ES-I3 (cell line): ENCODE measurements around the gene TENM4.

Experiments used
- H3K36me3 ChIP-seq: 2 replicates; pipeline ENCODE4 v1.6.1; 2013; ENCODE audit warnings: mild to moderate bottlenecking, low read length, control low read depth, moderate library complexity; ENCODE audit not compliant: insufficient read depth
- H3K4me1 ChIP-seq: 2 replicates; pipeline ENCODE4 v1.6.1; 2013; ENCODE audit warnings: mild to moderate bottlenecking, control low read depth, low read length; ENCODE audit not compliant: insufficient read depth
- H3K9ac ChIP-seq: 2 replicates; pipeline ENCODE4 v1.6.1; 2013; ENCODE audit warnings: low read depth, mild to moderate bottlenecking, low read length, moderate library complexity
- H3K9me3 ChIP-seq: 2 replicates; pipeline ENCODE4 v1.6.1; 2013; ENCODE audit warnings: mild to moderate bottlenecking, low read length, moderate library complexity; ENCODE audit not compliant: control insufficient read depth, insufficient read depth

TENM4 gene

GRCh38 chr11:79325851-79326250, 115.0 kb downstream of the TENM4 start:
- H3K9ac ChIP-seq, result no peak overlapping the region
- H3K9me3 ChIP-seq, result no peaks in the 10 kb centered on the region
- peaks cover 5% of the 10 kb centered on the region; the same call in 1 of the 2 replicates for H3K4me1 ChIP-seq
- H3K36me3 ChIP-seq, result no peaks in the 10 kb centered on the region

- Histone ChIP-seq H3K4me1 (no peaks in the 10 kb centered on the region), H3K36me3 (no peaks in the 10 kb centered on the region), H3K9ac (no peak overlapping the region), H3K9me3 (no peaks in the 10 kb centered on the region)
These were observed 119.6 kb downstream of the TENM4 start for GRCh38 chr11:79321263-79321662.

- H3K36me3 ChIP-seq, result no peaks in the 10 kb centered on the region
- H3K9ac ChIP-seq, result no peak overlapping the region
- no peaks in the 10 kb centered on the region for H3K4me1 ChIP-seq
- H3K9me3 ChIP-seq, result no peaks in the 10 kb centered on the region
These were observed 125.7 kb downstream of the TENM4 start for GRCh38 chr11:79314906-79315689.

- no peaks in the 10 kb centered on the region for H3K36me3 ChIP-seq
- H3K9me3 ChIP-seq, result no peaks in the 10 kb centered on the region
- H3K4me1 ChIP-seq, result no peaks in the 10 kb centered on the region
- H3K9ac ChIP-seq, result no peak overlapping the region
These were observed 127.3 kb downstream of the TENM4 start for GRCh38 chr11:79313530-79313913.

- H3K36me3 ChIP-seq, result no peaks in the 10 kb centered on the region
- H3K4me1 ChIP-seq, result no peaks in the 10 kb centered on the region
- H3K9me3 ChIP-seq, result no peaks in the 10 kb centered on the region
These were observed 128.0 kb downstream of the TENM4 start for GRCh38 chr11:79312617-79313529.

GRCh38 chr11:79311461-79311860, 129.4 kb downstream of the TENM4 start:
- Histone ChIP-seq H3K4me1 (no peaks in the 10 kb centered on the region), H3K36me3 (no peaks in the 10 kb centered on the region), H3K9me3 (no peaks in the 10 kb centered on the region), H3K9ac (no peak overlapping the region)

More at GRCh38 chr11:79312617-79313529, 128.0 kb downstream of the TENM4 start:
- H3K9ac ChIP-seq, result no peak overlapping the region

- H3K9me3 ChIP-seq, result no peaks in the 10 kb centered on the region
- H3K9ac ChIP-seq, result no peak overlapping the region
- H3K36me3 ChIP-seq, result no peaks in the 10 kb centered on the region
- 0 out of 2 replicates have a peak, but pooled peaks cover 6% of the 10 kb centered on the region for H3K4me1 ChIP-seq
These were observed 131.4 kb downstream of the TENM4 start for GRCh38 chr11:79309407-79309806.

- no peaks in the 10 kb centered on the region for H3K36me3 ChIP-seq
- H3K4me1 ChIP-seq, result 0 out of 2 replicates have a peak, but pooled peaks cover 6% of the 10 kb centered on the region
- H3K9ac ChIP-seq, result no peak overlapping the region
- H3K9me3 ChIP-seq, result no peaks in the 10 kb centered on the region
These were observed 132.4 kb downstream of the TENM4 start for GRCh38 chr11:79308429-79308828.

- no peaks in the 10 kb centered on the region for H3K9me3 ChIP-seq
- no peaks in the 10 kb centered on the region for H3K36me3 ChIP-seq
- no peak overlapping the region for H3K9ac ChIP-seq
- 0 out of 2 replicates have a peak, but pooled peaks cover 6% of the 10 kb centered on the region for H3K4me1 ChIP-seq
These were observed 136.1 kb downstream of the TENM4 start for GRCh38 chr11:79304599-79305212.

GRCh38 chr11:79296141-79296540, 144.7 kb downstream of the TENM4 start:
- H3K9me3 ChIP-seq, result no peaks in the 10 kb centered on the region

GRCh38 chr11:79294845-79295731, 145.7 kb downstream of the TENM4 start:
- Histone ChIP-seq H3K36me3 (no peaks in the 10 kb centered on the region), H3K9me3 (no peaks in the 10 kb centered on the region), H3K4me1 (peaks cover 10% of the 10 kb centered on the region), H3K9ac (no peak overlapping the region)

More at GRCh38 chr11:79296141-79296540, 144.7 kb downstream of the TENM4 start:
- Histone ChIP-seq H3K4me1 (peaks cover 10% of the 10 kb centered on the region), H3K36me3 (no peaks in the 10 kb centered on the region), H3K9ac (no peak overlapping the region)

GRCh38 chr11:79291948-79292347, 148.9 kb downstream of the TENM4 start:
- Histone ChIP-seq H3K36me3 (no peaks in the 10 kb centered on the region), H3K9ac (no peak overlapping the region), H3K4me1 (peaks cover 10% of the 10 kb centered on the region), H3K9me3 (no peaks in the 10 kb centered on the region)

- Histone ChIP-seq H3K36me3 (no peaks in the 10 kb centered on the region), H3K9ac (no peak overlapping the region), H3K9me3 (no peaks in the 10 kb centered on the region), H3K4me1 (peaks cover under 1% of the 10 kb centered on the region)
These were observed 150.1 kb downstream of the TENM4 start for GRCh38 chr11:79290761-79291160.
